GM12875 (cell line): ENCODE results near the gene SLC10A7.

ENCODE experiments used
- H3K4me3 ChIP-seq: one replicate; pipeline ENCODE4 v1.5.1; 2011; ENCODE audit warnings: low read depth, low read length, control low read depth
- TF ChIP-seq, protein P1 (sequence below): IDR thresholded peaks from 2 replicates; pipeline ENCODE4 v1.5.1; 2011; ENCODE audit warnings: low read depth, mild to moderate bottlenecking, control low read depth, inconsistent platforms, low read length, moderate library complexity, borderline replicate concordance; ENCODE audit not compliant: insufficient read depth

Gene SLC10A7

DNA sequence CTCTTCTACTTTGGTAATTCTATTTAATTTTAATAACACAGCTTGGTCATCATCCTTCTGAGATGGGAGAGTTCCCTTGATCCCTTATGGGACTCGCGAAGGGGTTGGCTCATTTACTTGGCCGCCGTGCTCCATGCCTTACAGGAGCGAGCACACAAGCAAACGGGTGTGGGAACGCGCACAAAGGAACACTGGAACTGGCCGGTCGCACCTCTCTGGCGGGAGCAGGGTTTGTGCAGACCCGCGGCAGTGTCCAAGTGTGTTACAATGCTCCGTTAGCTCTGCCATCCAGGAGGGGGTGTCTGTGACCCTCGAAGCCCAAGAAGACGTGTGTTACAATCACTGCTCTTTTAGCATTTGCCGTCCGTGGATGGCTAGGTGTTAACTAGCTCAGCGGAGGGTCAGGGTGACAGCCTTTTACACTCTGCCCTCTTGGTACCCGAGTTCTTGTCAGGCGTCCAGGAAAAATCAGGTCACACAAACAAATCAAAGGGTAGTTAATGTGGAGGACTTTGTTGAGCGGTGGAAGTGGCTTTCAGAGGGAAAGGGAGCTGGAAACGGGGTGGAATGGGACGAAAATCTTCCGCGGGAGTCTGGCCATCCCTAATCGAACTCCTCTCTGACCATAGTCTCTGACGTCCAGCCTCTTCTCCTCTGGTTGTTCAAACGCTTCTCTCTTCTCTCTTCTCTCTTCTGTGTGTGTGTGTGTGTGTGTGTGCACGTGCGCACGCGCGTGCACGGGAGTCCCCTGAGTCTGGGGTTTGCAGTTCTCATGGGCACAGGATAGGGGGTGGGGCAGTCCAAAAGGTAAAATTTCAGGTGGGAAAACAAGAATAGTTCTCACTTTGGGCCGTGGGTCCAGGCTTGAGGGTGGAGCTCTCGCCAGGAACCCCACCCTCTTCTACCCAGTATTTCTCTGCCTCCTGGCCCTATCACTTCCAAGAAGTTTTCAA is 76.3 kb downstream of the SLC10A7 start:
- no peak overlapping the region for H3K4me3 ChIP-seq
- TF ChIP-seq, protein P1, sequence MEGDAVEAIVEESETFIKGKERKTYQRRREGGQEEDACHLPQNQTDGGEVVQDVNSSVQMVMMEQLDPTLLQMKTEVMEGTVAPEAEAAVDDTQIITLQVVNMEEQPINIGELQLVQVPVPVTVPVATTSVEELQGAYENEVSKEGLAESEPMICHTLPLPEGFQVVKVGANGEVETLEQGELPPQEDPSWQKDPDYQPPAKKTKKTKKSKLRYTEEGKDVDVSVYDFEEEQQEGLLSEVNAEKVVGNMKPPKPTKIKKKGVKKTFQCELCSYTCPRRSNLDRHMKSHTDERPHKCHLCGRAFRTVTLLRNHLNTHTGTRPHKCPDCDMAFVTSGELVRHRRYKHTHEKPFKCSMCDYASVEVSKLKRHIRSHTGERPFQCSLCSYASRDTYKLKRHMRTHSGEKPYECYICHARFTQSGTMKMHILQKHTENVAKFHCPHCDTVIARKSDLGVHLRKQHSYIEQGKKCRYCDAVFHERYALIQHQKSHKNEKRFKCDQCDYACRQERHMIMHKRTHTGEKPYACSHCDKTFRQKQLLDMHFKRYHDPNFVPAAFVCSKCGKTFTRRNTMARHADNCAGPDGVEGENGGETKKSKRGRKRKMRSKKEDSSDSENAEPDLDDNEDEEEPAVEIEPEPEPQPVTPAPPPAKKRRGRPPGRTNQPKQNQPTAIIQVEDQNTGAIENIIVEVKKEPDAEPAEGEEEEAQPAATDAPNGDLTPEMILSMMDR: no peak

DNA sequence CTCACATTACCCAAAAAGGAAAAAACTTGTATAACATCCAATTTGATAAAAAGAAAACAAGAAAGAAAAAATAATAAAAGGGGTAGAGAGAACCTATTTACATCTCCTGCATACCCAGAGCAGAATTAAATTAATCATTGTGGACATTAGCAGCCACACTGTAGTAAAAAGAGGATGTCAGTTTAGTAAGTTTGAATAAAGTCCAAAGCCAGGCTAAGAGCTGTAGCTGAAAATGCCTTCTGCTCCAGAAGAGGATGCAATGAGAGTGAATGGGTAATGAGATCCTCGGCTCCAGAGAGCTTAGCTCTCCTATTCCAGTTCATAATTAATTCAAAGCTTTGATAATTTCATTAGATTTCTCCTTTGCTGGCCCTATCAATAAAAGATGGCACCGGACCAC is 78.2 kb downstream of the SLC10A7 start:
- TF ChIP-seq, protein P1: no peak
- no peak overlapping the region for H3K4me3 ChIP-seq

DNA sequence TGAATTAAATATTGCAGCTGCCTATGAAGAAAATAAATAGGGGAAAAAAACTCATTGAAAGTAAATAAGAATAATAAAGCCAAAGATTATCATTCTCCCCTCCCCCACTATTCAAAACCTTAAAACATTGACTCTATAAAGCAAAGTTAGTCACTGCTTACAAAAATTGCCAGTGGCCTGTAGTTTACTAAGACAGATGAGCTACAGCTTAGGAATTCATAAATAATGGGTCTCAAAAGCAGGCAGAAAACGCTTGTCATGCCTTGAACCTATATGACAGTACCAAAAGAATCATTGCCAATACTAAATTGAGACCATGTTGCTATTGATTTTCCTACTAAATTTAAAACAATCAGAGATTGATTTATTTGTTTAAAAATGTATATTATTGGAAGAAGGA is 78.9 kb downstream of the SLC10A7 start:
- no peak overlapping the region for H3K4me3 ChIP-seq
- TF ChIP-seq, protein P1: no peak

DNA sequence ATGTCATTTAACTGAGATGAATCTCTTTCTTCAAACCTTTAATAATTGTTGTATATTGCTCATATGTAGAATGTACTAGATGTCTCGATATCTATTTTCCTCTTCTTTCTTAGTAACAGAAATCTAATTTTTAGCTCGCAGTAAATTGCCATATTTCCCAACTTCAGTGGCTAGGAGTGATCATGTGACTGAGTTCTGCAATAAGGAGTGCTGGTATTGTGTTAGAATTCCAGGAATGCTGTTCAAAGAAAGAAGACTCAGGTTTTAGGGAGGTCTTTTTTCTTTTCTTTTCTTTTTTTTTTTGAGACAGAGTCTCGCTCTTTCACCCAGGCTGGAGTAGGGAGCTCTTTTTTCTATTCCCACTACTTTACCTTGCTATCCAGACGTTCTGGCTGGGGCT is 81.7 kb downstream of the SLC10A7 start:
- no peak overlapping the region for H3K4me3 ChIP-seq
- TF ChIP-seq, protein P1: no peak

DNA sequence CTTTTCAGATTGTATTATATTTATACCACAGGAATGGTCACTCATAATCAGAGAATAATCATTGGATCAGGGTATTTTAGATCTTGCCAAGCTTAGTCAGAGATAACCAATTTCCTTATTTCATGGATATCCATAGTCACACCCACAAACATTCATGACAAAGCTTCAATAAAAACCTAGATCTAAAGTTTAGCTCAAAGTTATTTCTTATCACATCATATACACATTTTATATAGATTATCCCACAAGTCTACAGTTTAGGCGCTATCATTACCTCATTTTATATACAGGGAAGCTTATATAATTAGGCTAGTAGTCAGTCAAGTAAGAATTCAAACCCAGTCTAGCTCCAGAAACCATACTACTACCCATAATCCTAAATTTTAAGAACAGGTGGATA is 82.3 kb downstream of the SLC10A7 start:
- TF ChIP-seq, protein P1: no peak
- H3K4me3 ChIP-seq: no peak overlapping the region

DNA sequence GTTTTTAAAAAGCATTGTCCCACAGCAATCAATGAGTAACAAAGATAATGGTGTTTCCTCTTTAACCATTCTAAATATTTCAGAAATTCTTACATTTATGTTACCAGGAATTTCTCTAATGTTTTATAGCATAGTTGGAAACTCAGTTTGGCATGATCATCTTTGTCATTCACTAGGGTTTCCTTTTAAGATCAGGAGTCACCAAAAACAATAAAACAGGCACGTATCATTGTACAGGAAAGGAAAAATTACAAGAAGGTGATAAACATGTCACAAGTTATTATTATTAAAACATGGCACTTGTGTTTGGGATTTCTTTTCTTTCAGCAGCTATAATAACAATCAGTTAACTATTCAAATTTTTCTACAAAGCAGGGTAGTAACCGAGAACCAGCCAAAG is 84.0 kb downstream of the SLC10A7 start:
- H3K4me3 ChIP-seq: no peak overlapping the region
- TF ChIP-seq, protein P1: no peak
